Aorta (tissue), 5 donors: ENCODE data around the gene MGAT4B. TPM values are rescaled to one million over a fixed set of nuclear protein-coding genes. Genes with fewer than 3 reads are reported as not detected.
A peak's percentile ranks its signal among the peaks of the same experiment; 100 is the strongest.

ENCODE experiments used
- ATAC-seq: fragments of 200-7000 bp; cut with Tn5 transposase; one replicate; pipeline ENCODE4 v1.9.1; 2022; ENCODE audit warnings: moderate library complexity; ENCODE audit not compliant: low FRiP score
- DNase-seq, 2 donors: peaks; one replicate each; pipeline ENCODE4 v3.0.0-alpha.2; 2020
- H3K27ac ChIP-seq, 2 donors: one replicate each; pipeline ENCODE4 v1.5.1; 2013; ENCODE audit warnings: low read length in 2 of 2, mild to moderate bottlenecking in 2 of 2, moderate library complexity in 2 of 2, control low read depth in 1 of 2, inconsistent platforms in 1 of 2, low read depth in 1 of 2
- H3K27me3 ChIP-seq, 2 donors: one replicate each; pipeline ENCODE4 v1.6.1; 2013; ENCODE audit warnings: control low read depth in 1 of 2, low read length in 1 of 2, mild to moderate bottlenecking in 1 of 2, moderate library complexity in 1 of 2; ENCODE audit not compliant: insufficient read depth in 2 of 2, control insufficient read depth in 1 of 2
- H3K36me3 ChIP-seq, 2 donors: one replicate each; pipeline ENCODE4 v1.6.1; 2013; ENCODE audit warnings: control low read depth in 1 of 2, low read length in 1 of 2, mild to moderate bottlenecking in 1 of 2; ENCODE audit not compliant: insufficient read depth in 2 of 2, control insufficient read depth in 1 of 2
- H3K4me1 ChIP-seq, 2 donors: one replicate each; pipeline ENCODE4 v1.6.1; 2013; ENCODE audit warnings: low read length in 2 of 2, control low read depth in 1 of 2, mild to moderate bottlenecking in 1 of 2, moderate library complexity in 1 of 2; ENCODE audit not compliant: insufficient read depth in 2 of 2, control insufficient read depth in 1 of 2
- H3K4me3 ChIP-seq, 2 donors: one replicate each; pipeline ENCODE4 v1.5.1; 2013; ENCODE audit warnings: low read length in 2 of 2, control low read depth in 1 of 2, mild to moderate bottlenecking in 1 of 2
- H3K9me3 ChIP-seq: one replicate; pipeline ENCODE4 v1.6.1; 2013; ENCODE audit warnings: mild to moderate bottlenecking, low read length; ENCODE audit not compliant: control insufficient read depth
- WGBS, 2 donors: extraction: QIAGEN DNeasy Blood & Tissue Kit; methylation state at CpG; one replicate each; pipeline ENCODE4 v1.1.7; 2013; 5-methylcytosine and 5-hydroxymethylcytosine counted together
- intact Hi-C, 2 donors: fragments of 100-400 bp; cut with DNase I; formaldehyde crosslinking; loops; one replicate each; pipeline versions ENCODE4 v1.14.2 to v1.15.0; 2022
- polyA plus RNA-seq, 2 donors: library from polyadenylated mRNA; stranded (reverse); fragments of 200-250 nt; gene quantifications; one replicate each; pipeline ENCODE4 v1.2.3, GENCODE V29; 2013
- total RNA-seq, 2 donors: library from RNA; stranded (reverse); fragmentation: NEBNext Ultra II Directional; extraction: Animal tissue kit (Norgen Biotek cat#: 25700); gene quantifications; one replicate each; pipeline ENCODE4 v1.2.1, GENCODE V29; 2021
- donor health status: healthy with polysubstance abuse.
- donor health status: Bipolar disorder and iron deficiency.
- donor health status: DM: no; HTN: no; CAD: no.
- donor health status: DM: no; HTN: no; CAD: no.
- donor health status: DM: yes; HTN: yes; CAD: no.

MGAT4B gene
- total and polyA plus RNA-seq, 4 donors: 56.0 to 78.8 (median 76.0) TPM

GRCh38 chr5:179829732-179830435 lies 23.2 kb upstream of the MGAT4B start:
- no peak for ATAC-seq
- Histone ChIP-seq H3K4me1 (no peaks in the 10 kb centered on the region), H3K27me3 (no peaks in the 10 kb centered on the region), H3K27ac (no peak overlapping the region), H3K9me3 (no peaks in the 10 kb centered on the region), H3K4me3 (no peak overlapping the region), H3K36me3 (peaks cover 7 to 21% of the 10 kb centered on the region in 2 donors)
- no peak for DNase-seq
- 84% methylated on average over 7 of the region's 7 CpGs for WGBS, 2 donors
- intact Hi-C loops: no loop called here

- Histone ChIP-seq H3K27me3 (no peaks in the 10 kb centered on the region), H3K27ac (no peak overlapping the region), H3K4me3 (no peak overlapping the region), H3K36me3 (peaks cover 7 to 21% of the 10 kb centered on the region in 2 donors), H3K9me3 (no peaks in the 10 kb centered on the region), H3K4me1 (no peaks in the 10 kb centered on the region)
- ATAC-seq (no peak), DNase-seq (no peak)
- intact Hi-C loops: no loop called here
- WGBS, 2 donors: 91 to 92% methylated on average over 3 of the region's 3 CpGs
These were observed 22.2 kb upstream of the MGAT4B start for GRCh38 chr5:179828756-179829421.

- 57 to 61% methylated on average over 9 of the region's 9 CpGs for WGBS, 2 donors
- DNase-seq (peak in 1 of 2 donors; percentile 77), ATAC-seq (no peak)
- intact Hi-C loops: no loop called here
- no peaks in the 10 kb centered on the region for H3K9me3 ChIP-seq
- no peaks in the 10 kb centered on the region for H3K4me1 ChIP-seq
- no peak overlapping the region for H3K27ac ChIP-seq
- H3K4me3 ChIP-seq: no peak overlapping the region
- peaks cover 3 to 19% of the 10 kb centered on the region in 2 donors for H3K36me3 ChIP-seq
- H3K27me3 ChIP-seq: no peaks in the 10 kb centered on the region
These were observed 21.0 kb upstream of the MGAT4B start for GRCh38 chr5:179827680-179828079.

- WGBS, 2 donors: 75 to 79% methylated on average over 13 of the region's 13 CpGs
- no peaks in the 10 kb centered on the region for H3K9me3 ChIP-seq
These were observed 19.1 kb upstream of the MGAT4B start for GRCh38 chr5:179825655-179826182.

GRCh38 chr5:179824745-179825112 lies 18.1 kb upstream of the MGAT4B start:
- intact Hi-C loops: loop anchor here (5.0 kb wide), 1 partner anchor 33 kb away; the partner anchor contains the start of gene MRNIP (in 2 of the 2)
- peaks cover 0 to 1% of the 10 kb centered on the region in 2 donors for H3K27me3 ChIP-seq
- no peak overlapping the region for H3K27ac ChIP-seq
- no peak for ATAC-seq
- DNase-seq: no peak
- no peak overlapping the region for H3K4me3 ChIP-seq
- H3K4me1 ChIP-seq: no peaks in the 10 kb centered on the region
- no peaks in the 10 kb centered on the region for H3K9me3 ChIP-seq
- peaks cover 3 to 14% of the 10 kb centered on the region in 2 donors for H3K36me3 ChIP-seq
- WGBS, 2 donors: 87 to 89% methylated on average over 3 of the region's 3 CpGs

More at GRCh38 chr5:179825655-179826182, 19.1 kb upstream of the MGAT4B start:
- intact Hi-C loops: no loop called here
- H3K27ac ChIP-seq: no peak overlapping the region
- ATAC-seq (no peak), DNase-seq (no peak)
- peaks cover 0 to 1% of the 10 kb centered on the region in 2 donors for H3K27me3 ChIP-seq
- peaks cover 3 to 16% of the 10 kb centered on the region in 2 donors for H3K36me3 ChIP-seq
- no peaks in the 10 kb centered on the region for H3K4me1 ChIP-seq
- no peak overlapping the region for H3K4me3 ChIP-seq

- H3K4me1 ChIP-seq: no peaks in the 10 kb centered on the region
- H3K9me3 ChIP-seq: no peaks in the 10 kb centered on the region
- ATAC-seq (no peak), DNase-seq (peak in 1 of 2 donors; percentile 42)
- H3K36me3 ChIP-seq: peaks cover 3 to 13% of the 10 kb centered on the region in 2 donors
- H3K27ac ChIP-seq: no peak overlapping the region
- WGBS, 2 donors: 90% methylated on average over 22 of the region's 22 CpGs
- intact Hi-C loops: loop anchor here (5.0 kb wide), 1 partner anchor 33 kb away; the partner anchor contains the start of gene MRNIP (in 2 of the 2)
- no peak overlapping the region for H3K4me3 ChIP-seq
- peaks cover 0 to 1% of the 10 kb centered on the region in 2 donors for H3K27me3 ChIP-seq
These were observed 17.5 kb upstream of the MGAT4B start for GRCh38 chr5:179823937-179824744.

- Histone ChIP-seq H3K4me1 (no peaks in the 10 kb centered on the region), H3K9me3 (no peaks in the 10 kb centered on the region), H3K4me3 (peak overlapping the region; percentile 28 to 47), H3K27me3 (peaks cover 0 to 1% of the 10 kb centered on the region in 2 donors), H3K36me3 (peaks cover 3 to 10% of the 10 kb centered on the region in 2 donors), H3K27ac (peak overlapping the region in 1 of 2 donors; percentile 5)
- WGBS, 2 donors: 39 to 43% methylated on average over 8 of the region's 8 CpGs
- ATAC-seq: no peak
- no peak for DNase-seq
- intact Hi-C loops: loop anchor here (1.0 to 5.0 kb wide), 2 partner anchors 18 to 35 kb away; partner anchors contain the start of gene MRNIP (in 2 of the 2)
These were observed 15.9 kb upstream of the MGAT4B start for GRCh38 chr5:179822444-179822990.

GRCh38 chr5:179822059-179822432 lies 15.4 kb upstream of the MGAT4B start:
- peaks cover 3 to 10% of the 10 kb centered on the region in 2 donors for H3K36me3 ChIP-seq
- peaks cover 0 to 1% of the 10 kb centered on the region in 2 donors for H3K27me3 ChIP-seq
- DNase-seq (no peak), ATAC-seq (no peak)
- intact Hi-C loops: loop anchor here (1.0 to 5.0 kb wide), 2 partner anchors 18 to 35 kb away; partner anchors contain the start of gene MRNIP (in 2 of the 2)
- no peaks in the 10 kb centered on the region for H3K9me3 ChIP-seq
- H3K4me3 ChIP-seq: peak overlapping the region; percentile 28 to 47
- WGBS, 2 donors: 57 to 64% methylated on average over 3 of the region's 3 CpGs
- H3K4me1 ChIP-seq: no peaks in the 10 kb centered on the region
- H3K27ac ChIP-seq: no peak overlapping the region
